Measurements from ENCODE around the gene ACTRT2. TPM values are rescaled to one million over a fixed set of nuclear protein-coding genes. Genes with fewer than 3 reads are reported as not detected.

ACTRT2 gene
- polyA plus RNA-seq, 1 of the 3 experiments (the other 2 are of a cell fraction) = not detected

DNA sequence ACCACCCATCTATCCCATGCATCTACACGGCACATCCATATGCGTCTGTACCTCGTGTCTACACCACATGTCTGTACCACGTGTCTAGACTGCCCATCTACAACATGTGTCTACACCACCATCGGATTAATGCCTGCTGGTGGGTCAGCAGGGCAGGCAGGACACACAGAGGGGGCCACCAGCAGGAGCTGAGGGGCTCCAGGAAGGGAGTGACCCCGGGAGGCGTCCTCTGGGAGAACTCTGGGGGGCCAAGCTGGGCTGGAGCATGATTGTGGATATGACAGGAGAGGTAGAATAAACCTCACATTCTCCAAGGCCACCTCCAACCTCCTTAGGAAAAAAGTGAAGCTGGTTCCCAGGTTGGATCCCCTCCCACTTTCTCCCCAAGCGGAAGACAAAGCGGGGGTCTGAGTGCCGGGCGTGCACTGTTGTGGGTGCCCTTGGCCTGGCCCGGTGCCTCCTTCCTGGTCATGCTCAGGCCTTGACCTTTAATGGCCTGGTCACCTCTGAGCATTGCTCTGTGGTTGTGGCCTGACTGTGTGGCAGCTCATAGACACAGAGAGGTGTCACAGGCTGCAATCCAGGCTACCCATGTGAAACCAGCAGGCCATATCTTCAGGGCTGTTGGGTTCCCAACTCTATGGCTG is 881 bp upstream of the ACTRT2 start:
- no peak overlapping the region for H3K27ac ChIP-seq (ENCODE audit: low read depth in 2 of 2, low read length in 1 of 2)
- H3K9ac ChIP-seq = no peak overlapping the region

DNA sequence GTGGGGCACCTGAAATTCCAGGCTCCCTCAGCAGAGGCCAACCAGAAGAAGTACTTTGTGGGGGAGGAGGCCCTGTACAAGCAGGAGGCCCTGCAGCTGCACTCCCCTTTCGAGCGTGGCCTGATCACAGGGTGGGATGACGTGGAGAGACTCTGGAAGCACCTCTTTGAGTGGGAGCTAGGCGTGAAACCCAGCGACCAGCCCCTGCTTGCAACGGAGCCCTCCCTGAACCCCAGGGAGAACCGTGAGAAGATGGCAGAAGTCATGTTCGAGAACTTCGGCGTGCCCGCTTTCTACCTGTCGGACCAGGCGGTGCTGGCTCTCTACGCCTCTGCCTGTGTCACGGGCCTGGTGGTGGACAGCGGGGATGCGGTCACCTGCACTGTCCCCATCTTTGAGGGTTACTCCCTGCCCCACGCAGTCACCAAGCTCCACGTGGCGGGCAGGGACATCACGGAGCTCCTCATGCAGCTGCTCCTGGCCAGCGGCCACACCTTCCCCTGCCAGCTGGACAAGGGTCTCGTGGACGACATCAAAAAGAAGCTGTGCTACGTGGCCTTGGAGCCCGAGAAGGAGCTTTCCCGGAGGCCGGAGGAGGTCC is 634 bp downstream of the ACTRT2 start:
- POLR2A ChIA-PET = no interaction called here
- no peaks in the 10 kb centered on the region for H3K79me2 ChIP-seq (ENCODE audit: insufficient read depth)
- H3K27me3 ChIP-seq (ENCODE audit: insufficient read depth) = no peaks in the 10 kb centered on the region
- no peak overlapping the region for H2AFZ ChIP-seq (ENCODE audit: low read depth)
- no peak overlapping the region for H3K27ac ChIP-seq (ENCODE audit: low read depth in 2 of 2, low read length in 1 of 2)
- H3K9me3 ChIP-seq = no peaks in the 10 kb centered on the region
- CTCF ChIA-PET = no interaction called here
- no peaks in the 10 kb centered on the region for H3F3A ChIP-seq (replicated peaks; ENCODE audit: insufficient read depth)
- H3K4me2 ChIP-seq = no peak overlapping the region
- no peaks in the 10 kb centered on the region for H3K9me2 ChIP-seq
- H3K4me1 ChIP-seq (ENCODE audit: control insufficient read depth in 1 of 2, insufficient read depth in 2 of 2, low read depth in 1 of 2, low read length in 1 of 2) = no peaks in the 10 kb centered on the region
- H3K36me3 ChIP-seq (replicated peaks in 1 of 2; ENCODE audit: control insufficient read depth in 1 of 2, insufficient read depth in 2 of 2, low read length in 1 of 2) = no peaks in the 10 kb centered on the region
- DNase-seq = no peak
- no peak overlapping the region for H3K9ac ChIP-seq
- no peaks in the 10 kb centered on the region for H4K20me1 ChIP-seq (ENCODE audit: insufficient read depth)
- no peak overlapping the region for H3K4me3 ChIP-seq (ENCODE audit: low read depth in 2 of 2, low read length in 1 of 2)
- WGBS (ENCODE audit: low lambda C conversion rate) = 19% methylated on average over 23 of the region's 28 CpGs
- TF ChIP-seq NFIC (IDR thresholded peaks at IDR 0.05; ENCODE audit: borderline replicate concordance) (no peak), RXRA (IDR thresholded peaks at IDR 0.05; ENCODE audit: borderline replicate concordance, low read depth) (no peak), ELF1 (IDR thresholded peaks at IDR 0.05) (no peak), YY1 (IDR thresholded peaks at IDR 0.05; ENCODE audit: low read depth) (no peak), EP300 (IDR thresholded peaks at IDR 0.05; ENCODE audit: borderline replicate concordance in 1 of 2, low read depth in 1 of 2, low read length in 1 of 2) (no peak), GATA2 (CRISPR knock-in tag; IDR thresholded peaks at IDR 0.05) (no peak), RFX5 (IDR thresholded peaks at IDR 0.05; ENCODE audit: low read length) (no peak), SMC3 (IDR thresholded peaks at IDR 0.05; ENCODE audit: low read depth, low read length) (no peak), FOXJ3 (CRISPR knock-in tag; IDR thresholded peaks at IDR 0.05) (no peak), TAF1 (IDR thresholded peaks at IDR 0.05; ENCODE audit: borderline replicate concordance, low read depth, low read length) (no peak)

More for the DNA sequence above, 881 bp upstream of the ACTRT2 start:
- Histone ChIP-seq H3K36me3 (replicated peaks in 1 of 2; ENCODE audit: control insufficient read depth in 1 of 2, insufficient read depth in 2 of 2, low read length in 1 of 2) (no peaks in the 10 kb centered on the region), H2AFZ (ENCODE audit: low read depth) (no peak overlapping the region), H3K9me3 (no peaks in the 10 kb centered on the region), H3K4me3 (ENCODE audit: low read depth in 2 of 2, low read length in 1 of 2) (no peak overlapping the region), H3K4me2 (no peak overlapping the region), H3K4me1 (ENCODE audit: control insufficient read depth in 1 of 2, insufficient read depth in 2 of 2, low read depth in 1 of 2, low read length in 1 of 2) (no peaks in the 10 kb centered on the region), H3K27me3 (ENCODE audit: insufficient read depth) (no peaks in the 10 kb centered on the region), H4K20me1 (ENCODE audit: insufficient read depth) (no peaks in the 10 kb centered on the region), H3K9me2 (no peaks in the 10 kb centered on the region), H3F3A (replicated peaks; ENCODE audit: insufficient read depth) (no peaks in the 10 kb centered on the region), H3K79me2 (ENCODE audit: insufficient read depth) (no peaks in the 10 kb centered on the region)
- no peak for TF ChIP-seq EZH2phosphoT487 (IDR thresholded peaks at IDR 0.05; ENCODE audit: borderline replicate concordance, low read depth)
- no peak for TF ChIP-seq TAF1 (IDR thresholded peaks at IDR 0.05; ENCODE audit: borderline replicate concordance, low read depth, low read length)
- TF ChIP-seq FOXM1 (IDR thresholded peaks at IDR 0.05; ENCODE audit: low read depth) = no peak
- no peak for TF ChIP-seq EP300 (IDR thresholded peaks at IDR 0.05; ENCODE audit: borderline replicate concordance in 1 of 2, low read depth in 1 of 2, low read length in 1 of 2)
- no peak for TF ChIP-seq JUND (IDR thresholded peaks at IDR 0.05)
- TF ChIP-seq ELF1 (IDR thresholded peaks at IDR 0.05) = no peak
- no peak for TF ChIP-seq RAD21 (IDR thresholded peaks at IDR 0.05; ENCODE audit: low read length)
- no peak for TF ChIP-seq YY1 (IDR thresholded peaks at IDR 0.05; ENCODE audit: low read depth)
- TF ChIP-seq, protein P1, sequence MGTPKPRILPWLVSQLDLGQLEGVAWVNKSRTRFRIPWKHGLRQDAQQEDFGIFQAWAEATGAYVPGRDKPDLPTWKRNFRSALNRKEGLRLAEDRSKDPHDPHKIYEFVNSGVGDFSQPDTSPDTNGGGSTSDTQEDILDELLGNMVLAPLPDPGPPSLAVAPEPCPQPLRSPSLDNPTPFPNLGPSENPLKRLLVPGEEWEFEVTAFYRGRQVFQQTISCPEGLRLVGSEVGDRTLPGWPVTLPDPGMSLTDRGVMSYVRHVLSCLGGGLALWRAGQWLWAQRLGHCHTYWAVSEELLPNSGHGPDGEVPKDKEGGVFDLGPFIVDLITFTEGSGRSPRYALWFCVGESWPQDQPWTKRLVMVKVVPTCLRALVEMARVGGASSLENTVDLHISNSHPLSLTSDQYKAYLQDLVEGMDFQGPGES (IDR thresholded peaks at IDR 0.05; ENCODE audit: low read depth, low read length) = no peak
- TF ChIP-seq, protein P2, sequence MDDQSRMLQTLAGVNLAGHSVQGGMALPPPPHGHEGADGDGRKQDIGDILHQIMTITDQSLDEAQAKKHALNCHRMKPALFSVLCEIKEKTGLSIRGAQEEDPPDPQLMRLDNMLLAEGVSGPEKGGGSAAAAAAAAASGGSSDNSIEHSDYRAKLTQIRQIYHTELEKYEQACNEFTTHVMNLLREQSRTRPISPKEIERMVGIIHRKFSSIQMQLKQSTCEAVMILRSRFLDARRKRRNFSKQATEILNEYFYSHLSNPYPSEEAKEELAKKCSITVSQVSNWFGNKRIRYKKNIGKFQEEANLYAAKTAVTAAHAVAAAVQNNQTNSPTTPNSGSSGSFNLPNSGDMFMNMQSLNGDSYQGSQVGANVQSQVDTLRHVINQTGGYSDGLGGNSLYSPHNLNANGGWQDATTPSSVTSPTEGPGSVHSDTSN (IDR thresholded peaks at IDR 0.05) = no peak
- 52% methylated on average over 11 of the region's 12 CpGs for WGBS (ENCODE audit: low lambda C conversion rate)
- no peak for DNase-seq
- ChIA-PET CTCF (no interaction called here), POLR2A (no interaction called here)

Measured in SK-N-SH (cell line).